Stimulated activated CD4-positive, alpha-beta T cell treated with anti-CD3 and anti-CD28 coated beads, Interleukin-12 subunit alpha, Interleukin-12 subunit beta, amount 100 ng/mL, for 24 hours (primary cell): ENCODE measurements around the gene NGEF.

Experiments
- DNase-seq, 2 experiments: peaks; one replicate each; pipeline ENCODE4 v3.0.0-alpha.2; 2020; ENCODE audit warnings: low read depth in 2 of 2

The NGEF gene

DNA sequence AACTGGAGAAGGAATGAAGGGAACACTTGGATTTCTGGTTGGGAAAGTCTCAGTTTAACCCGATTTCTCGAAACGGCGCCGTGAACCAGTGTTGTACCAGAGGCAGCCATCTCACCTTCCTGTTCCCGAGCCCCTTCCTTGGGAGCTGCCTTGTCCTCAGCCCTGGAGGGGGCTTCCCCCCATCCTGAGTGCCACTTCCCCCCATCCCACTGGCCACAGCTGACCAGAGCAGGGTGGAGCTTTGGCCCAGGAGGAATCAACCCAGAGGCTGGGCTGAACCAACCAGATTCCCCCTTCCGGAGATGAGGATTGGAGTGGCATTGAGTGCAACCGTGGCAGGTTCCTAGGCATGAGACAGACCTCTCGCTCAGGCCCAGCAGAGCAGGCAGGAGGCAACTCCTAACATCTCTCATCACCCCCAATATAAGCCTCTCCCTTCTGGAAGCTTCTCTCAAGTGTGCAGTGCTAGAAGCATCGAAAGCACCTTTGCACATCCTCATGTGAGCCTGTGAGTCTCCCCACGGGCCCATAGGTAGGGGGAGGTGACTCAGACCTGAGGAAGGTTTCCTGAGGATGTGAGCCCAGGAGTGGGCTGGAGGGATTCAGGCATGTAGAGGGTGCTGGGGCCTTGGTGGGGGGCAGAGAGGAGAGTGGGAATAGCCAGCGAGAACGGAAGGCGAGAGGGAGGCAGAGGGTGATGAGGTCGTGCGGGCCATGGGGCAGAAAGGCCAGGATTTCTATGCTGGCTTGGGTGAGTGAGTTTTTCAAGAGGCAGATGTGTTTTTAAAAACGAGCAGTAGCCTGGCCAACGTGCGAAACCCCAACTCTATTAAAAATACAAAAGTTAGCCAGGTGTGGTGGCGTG is 11.9 kb downstream of the NGEF start:
- DNase-seq, result no peak

DNA sequence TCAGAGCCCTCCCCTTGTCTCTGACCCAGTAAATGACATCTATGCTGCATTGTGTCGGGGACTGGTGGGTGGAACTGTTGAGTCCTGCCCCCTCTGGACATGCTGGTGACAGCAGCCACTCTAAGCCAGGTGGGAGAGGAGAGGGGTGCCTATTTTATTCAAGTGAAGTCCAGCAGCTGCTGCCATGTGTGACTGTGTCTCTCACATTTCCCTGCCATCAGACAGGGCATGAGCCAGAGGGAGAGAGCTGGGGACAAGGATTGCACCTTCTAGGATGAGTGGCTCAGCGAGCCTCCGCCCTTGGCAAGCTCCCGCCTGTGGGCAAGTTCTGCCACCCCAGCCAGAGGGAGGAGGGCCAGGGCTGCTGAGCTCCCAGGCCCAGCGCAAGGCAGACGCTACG is 13.7 kb downstream of the NGEF start:
- no peak for DNase-seq

DNA sequence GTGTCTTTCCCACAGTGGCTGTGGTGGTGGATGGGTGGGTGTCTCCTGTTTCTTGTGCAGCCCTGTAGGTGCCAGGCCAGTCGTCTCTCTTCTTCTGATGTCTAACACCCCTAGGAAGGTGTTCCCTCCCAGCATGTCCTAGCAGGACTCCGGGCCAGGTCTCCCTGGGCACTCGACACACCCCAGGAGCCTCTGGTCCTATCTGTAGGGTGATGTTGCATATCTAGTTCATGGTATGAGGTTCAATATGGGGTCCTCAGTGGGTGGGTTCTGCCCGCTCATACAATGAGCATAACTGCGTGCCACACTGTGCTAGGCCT is 14.4 kb downstream of the NGEF start:
- no peak for DNase-seq

- DNase-seq, result no peak
These were observed 15.0 kb downstream of the NGEF start for GRCh38 chr2:232997749-232998665.

DNA sequence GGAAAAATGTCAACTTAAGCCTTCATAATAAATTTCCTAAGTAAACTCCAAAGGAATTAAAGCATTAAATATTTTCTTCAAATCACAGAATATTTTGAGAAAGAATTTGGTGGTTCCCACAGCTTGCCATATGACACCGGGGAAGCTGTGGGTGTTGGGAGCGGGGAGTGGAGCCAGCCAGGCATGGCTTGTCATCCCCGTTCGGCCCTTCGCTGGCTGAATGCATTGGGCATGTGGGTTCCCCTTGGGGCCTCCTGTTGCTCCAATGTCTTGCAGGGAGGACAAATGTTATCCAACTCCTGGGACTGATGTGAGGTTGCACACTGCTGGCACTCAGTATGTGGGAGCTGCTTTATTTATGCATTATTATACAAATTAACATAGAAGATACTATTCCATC is 18.6 kb downstream of the NGEF start:
- no peak for DNase-seq

GRCh38 chr2:232993231-232993821 is 19.7 kb downstream of the NGEF start:
- no peak for DNase-seq

GRCh38 chr2:232986155-232986554 is 26.9 kb downstream of the NGEF start:
- no peak for DNase-seq

GRCh38 chr2:232984451-232985207 is 28.4 kb downstream of the NGEF start:
- no peak for DNase-seq

DNA sequence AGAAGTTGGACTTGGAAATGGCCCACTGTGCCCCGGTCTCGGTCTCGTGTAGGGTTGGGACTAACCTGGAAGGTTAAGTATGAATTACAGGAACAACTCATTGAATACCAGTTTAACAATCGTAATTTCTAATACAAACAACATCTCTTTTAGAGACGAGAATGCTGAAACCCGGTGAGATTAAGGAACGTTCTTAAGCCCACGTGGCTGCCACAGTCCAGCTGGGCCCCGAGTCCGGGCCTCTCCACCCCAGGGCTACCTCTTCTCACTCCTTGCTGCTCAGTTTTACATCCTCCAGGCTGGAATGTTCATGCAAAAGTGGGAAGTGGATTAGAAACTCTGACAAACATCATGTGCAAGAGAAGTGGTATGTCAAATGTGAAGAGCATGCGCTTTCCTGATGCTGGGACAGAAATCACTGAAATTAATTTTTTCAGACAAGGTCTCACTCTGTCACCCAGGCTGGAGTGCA is 29.4 kb downstream of the NGEF start:
- no peak for DNase-seq

DNA sequence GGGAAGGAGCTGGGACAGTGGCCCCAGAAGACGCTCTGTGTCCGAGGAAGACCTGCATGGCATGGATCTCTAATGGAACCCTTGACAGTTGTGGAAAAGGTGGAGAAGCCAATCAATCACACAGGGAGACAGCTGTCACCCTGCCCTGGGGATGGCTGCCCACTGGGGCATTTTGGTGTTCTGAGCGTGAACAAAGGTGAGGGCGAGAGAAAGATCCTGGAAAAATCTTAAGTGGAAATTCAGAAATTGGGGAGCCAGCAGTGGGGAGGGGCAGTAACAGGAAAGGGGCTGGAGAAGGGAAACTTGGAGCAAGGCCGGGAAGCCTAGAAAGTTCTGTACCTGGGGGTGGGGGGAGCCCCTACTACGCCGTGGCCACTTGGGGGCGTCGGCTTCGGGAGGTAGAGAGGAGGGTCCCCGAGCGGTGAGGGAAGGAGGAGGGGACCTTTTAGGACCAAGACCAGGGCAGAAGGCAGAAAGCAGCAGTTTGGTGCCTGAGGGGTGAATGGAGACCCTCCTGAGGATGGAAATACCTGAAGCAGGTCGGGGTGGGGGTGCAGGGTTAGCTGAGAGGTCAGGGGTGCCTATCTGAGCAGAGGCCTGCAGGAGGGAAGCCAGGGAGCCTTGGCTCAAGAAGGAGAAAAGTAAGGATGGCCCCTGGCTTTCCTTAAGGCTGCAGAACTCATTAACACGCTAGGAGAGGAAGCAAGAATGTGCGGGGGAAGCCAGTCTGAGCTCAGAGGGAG is 30.0 kb downstream of the NGEF start:
- no peak for DNase-seq

- DNase-seq, result no peak
These were observed 31.2 kb downstream of the NGEF start for GRCh38 chr2:232981767-232982360.

DNA sequence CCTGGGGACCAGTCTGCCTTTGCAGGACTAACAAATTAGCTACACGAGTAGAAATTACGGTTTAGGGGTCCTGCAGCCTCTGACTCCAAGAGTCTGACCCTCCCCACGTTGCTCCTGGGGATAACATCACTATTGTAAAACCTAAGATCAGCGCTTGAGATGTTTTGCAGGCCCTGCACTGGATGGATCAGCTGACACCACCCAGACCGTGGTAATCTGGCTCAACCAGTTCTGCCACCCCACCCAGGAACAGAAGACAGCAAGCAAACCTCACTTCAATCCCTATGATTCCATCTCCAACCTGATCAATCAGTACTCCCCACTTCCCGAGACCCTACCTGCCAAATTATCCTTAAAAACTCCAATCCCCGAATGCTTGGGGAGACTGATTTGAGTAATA is 31.7 kb downstream of the NGEF start:
- DNase-seq, result no peak

- DNase-seq, result no peak
These were observed 32.4 kb downstream of the NGEF start for GRCh38 chr2:232980683-232981082.

DNA sequence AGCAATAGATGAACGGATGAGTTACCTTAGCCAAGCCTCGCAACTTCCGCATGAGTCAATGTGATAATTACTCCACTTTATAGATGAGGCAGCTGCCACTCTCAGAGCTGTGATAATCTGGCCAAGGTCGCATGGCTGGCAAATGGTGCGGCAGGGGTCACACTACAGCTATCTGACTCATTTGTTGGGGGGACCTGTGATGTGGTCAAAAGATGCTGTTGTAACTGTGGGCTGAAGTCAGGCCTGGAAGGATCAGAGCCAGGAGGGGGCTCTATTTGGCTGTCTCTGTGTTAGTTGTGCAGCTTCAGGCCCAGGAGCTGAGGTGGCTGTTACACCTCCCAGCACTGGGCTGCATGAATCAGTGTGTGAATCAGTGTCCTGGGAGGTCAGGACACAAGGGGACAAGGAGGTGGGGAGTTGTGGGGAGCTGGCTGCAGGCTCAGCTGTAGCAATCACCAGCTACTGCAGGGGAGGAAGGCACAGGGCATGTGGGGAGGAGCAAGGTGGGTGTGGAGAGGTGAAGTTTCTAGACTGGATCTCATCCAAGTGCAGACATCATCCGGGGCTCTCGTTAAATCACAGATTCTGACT is 33.1 kb downstream of the NGEF start:
- no peak for DNase-seq

DNA sequence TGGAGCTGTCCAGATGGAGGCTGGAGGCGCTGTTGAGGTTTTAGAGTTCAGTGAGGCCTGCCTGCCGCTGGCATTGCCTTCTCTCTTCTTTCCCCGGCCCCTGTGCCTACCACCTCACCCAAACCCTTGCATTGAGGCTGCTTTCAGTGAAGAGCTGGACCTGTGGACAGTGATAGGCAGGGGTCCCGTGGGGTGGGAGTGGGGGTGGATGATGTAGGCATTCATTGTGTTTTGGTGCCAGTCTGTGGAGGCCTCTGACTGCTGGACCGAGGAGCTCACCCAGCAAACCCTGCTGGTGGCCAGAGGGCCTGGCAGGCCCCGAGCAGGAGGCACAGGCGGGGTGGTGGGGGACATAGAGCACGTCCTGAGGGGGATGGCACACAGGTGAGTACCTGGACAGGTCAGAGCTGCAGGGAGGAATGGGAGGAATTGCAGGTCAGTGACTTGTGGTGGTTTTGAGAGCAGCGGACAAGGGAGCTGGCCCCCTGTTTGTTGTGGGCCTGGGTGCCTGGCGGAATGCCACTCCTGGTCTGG is 35.6 kb downstream of the NGEF start:
- no peak for DNase-seq

DNA sequence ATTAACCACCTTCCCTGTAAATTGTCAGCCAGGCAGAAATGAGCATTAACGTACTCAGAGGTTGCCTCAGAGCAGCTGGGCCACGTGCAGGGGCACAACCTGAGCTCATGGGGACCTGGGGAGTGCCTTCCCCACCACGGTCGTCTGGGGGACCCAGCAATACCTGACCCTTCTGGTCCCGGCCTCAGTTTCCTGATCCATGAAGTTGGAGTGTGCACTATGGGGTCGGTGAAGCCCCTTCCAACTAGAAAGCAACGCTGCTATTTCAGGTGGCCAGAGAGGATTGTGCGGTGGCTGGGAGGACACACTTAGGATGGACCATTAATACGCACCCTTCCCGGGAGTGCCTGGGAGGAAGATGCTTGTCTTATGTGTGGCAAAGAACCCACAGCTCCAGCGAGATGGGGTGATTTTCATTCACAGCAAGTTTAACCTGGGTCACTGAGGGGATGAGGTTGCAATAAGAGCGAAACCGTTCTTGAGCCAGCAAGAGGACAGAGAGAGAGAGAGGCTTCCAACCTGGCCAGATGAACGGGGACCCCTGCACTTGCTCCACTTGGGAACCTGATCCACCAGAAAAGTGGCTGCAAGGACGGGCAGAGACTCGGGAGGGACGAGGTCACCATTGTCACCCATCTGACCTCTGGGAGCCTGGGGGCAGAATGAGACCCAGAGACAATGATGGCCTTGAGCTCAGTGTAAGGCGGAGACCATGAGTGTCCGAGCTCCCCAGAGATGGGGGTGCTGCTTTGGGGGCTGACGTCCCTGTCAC is 36.2 kb downstream of the NGEF start:
- no peak for DNase-seq

DNA sequence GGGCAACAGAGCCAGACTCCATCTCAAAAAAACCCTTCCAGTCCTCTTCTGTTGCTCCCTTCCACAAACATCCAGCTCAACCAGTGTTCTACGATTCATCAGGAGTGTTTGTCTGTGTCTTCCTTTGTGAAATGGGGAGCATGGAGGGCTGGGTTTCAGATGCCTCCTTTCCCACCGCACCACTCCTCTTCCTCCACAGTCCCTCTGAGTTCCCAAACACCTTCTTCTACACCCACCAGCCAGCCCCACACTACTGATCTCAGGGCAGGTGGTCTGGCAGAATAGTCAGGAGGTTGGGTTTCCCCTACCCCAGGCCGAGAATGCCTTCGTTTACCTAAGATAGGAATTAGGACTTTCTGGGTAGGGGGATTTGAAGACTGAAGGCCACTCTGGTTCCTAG is 36.9 kb downstream of the NGEF start:
- no peak for DNase-seq

DNA sequence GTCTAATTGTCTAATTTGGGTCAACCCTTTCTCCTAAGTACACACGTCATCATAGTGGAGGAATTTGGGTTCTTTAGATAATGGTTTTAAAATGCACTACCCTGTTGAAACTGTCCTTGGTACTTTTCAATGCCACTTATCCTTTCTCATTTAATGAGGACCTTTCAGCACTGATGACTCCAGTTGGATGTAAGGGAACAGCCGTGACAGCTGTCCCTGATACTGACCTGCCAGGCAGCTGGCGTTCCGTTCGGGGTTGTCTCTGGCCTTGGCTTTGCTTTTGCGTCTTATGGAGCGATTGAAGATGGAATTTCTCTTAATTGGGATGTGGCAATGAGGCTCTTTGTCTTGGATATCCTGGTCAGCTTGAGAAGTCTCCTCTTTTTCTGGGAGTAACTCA is 38.7 kb downstream of the NGEF start:
- no peak for DNase-seq

DNA sequence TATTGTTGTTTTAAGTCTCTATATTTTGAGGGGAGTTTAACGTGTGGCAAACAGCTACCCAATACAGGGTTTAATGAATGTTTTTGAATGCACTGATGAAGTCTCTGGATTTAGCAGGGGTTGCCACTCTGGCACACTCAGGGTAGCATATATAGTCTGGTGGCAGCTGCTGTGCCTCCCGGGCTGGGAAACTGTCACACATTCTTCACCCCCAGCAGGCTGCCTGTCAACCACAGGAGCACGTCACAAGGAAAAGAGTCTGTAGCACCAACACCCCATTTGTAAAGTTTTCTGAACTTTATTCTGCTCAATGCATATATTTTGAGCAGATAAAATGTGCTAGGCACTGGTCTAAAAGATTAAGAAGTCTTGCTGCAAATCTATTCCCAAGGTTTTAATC is 39.3 kb downstream of the NGEF start:
- no peak for DNase-seq
